ENCODE data around the gene TMEM248.

- TF ChIP-seq, protein P1, sequence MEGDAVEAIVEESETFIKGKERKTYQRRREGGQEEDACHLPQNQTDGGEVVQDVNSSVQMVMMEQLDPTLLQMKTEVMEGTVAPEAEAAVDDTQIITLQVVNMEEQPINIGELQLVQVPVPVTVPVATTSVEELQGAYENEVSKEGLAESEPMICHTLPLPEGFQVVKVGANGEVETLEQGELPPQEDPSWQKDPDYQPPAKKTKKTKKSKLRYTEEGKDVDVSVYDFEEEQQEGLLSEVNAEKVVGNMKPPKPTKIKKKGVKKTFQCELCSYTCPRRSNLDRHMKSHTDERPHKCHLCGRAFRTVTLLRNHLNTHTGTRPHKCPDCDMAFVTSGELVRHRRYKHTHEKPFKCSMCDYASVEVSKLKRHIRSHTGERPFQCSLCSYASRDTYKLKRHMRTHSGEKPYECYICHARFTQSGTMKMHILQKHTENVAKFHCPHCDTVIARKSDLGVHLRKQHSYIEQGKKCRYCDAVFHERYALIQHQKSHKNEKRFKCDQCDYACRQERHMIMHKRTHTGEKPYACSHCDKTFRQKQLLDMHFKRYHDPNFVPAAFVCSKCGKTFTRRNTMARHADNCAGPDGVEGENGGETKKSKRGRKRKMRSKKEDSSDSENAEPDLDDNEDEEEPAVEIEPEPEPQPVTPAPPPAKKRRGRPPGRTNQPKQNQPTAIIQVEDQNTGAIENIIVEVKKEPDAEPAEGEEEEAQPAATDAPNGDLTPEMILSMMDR (IDR thresholded peaks at IDR 0.05), result no peak
- no peak for TF ChIP-seq POLR2A (IDR thresholded peaks at IDR 0.05)
Measured at GRCh38 chr7:66919304-66919703, 1.7 kb upstream of the TMEM248 start.
